ENCODE measurements around the gene NEU1.

The NEU1 gene

GRCh38 chr6:31896856-31897611 is 34.4 kb upstream of the NEU1 start:
- Histone ChIP-seq H3K27ac (peak overlapping the region; percentile 87), H3K9me3 (ENCODE audit: severe bottlenecking) (no peaks in the 10 kb centered on the region), H3K27me3 (ENCODE audit: insufficient read depth, low read depth, severe bottlenecking) (no peaks in the 10 kb centered on the region), H3K36me3 (peaks cover 51% of the 10 kb centered on the region), H3K4me3 (ENCODE audit: low read depth, low read length) (peak overlapping the region; percentile 68)
- no peak for DNase-seq
- TF ChIP-seq CTCF (IDR thresholded peaks at IDR 0.05; ENCODE audit: low read depth, low read length) = no peak

GRCh38 chr6:31896493-31896855 is 33.9 kb upstream of the NEU1 start:
- Histone ChIP-seq H3K27ac (peak overlapping the region; percentile 87), H3K36me3 (peaks cover 56% of the 10 kb centered on the region), H3K27me3 (ENCODE audit: insufficient read depth, low read depth, severe bottlenecking) (no peaks in the 10 kb centered on the region), H3K4me3 (ENCODE audit: low read depth, low read length) (peak overlapping the region; percentile 68), H3K9me3 (ENCODE audit: severe bottlenecking) (no peaks in the 10 kb centered on the region)
- DNase-seq = no peak
- no peak for TF ChIP-seq CTCF (IDR thresholded peaks at IDR 0.05; ENCODE audit: low read depth, low read length)

DNA sequence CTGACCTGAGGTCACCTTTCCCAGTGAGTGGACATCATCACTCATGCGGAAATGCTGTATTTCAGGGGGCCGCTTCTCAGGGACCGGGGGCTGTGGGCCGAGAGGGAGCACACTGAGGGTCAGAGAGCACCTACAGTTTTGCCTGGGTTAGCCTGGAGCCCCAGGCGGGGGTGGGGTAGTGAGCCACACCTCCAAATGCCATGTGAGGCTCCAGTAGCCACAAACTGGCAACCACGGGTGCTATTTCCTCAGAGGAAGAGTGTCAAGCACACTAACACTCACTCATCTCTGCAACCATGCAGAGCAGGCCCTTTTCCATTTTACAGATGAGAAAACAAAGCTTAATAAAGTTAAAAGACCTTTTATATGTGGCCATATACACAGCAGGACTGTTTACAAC is 30.2 kb upstream of the NEU1 start:
- Histone ChIP-seq H3K27me3 (ENCODE audit: insufficient read depth, low read depth, severe bottlenecking) (no peaks in the 10 kb centered on the region), H3K4me3 (ENCODE audit: low read depth, low read length) (no peak overlapping the region), H3K36me3 (peaks cover 86% of the 10 kb centered on the region), H3K27ac (no peak overlapping the region), H3K9me3 (ENCODE audit: severe bottlenecking) (no peaks in the 10 kb centered on the region)
- DNase-seq = no peak
- no peak for TF ChIP-seq CTCF (IDR thresholded peaks at IDR 0.05; ENCODE audit: low read depth, low read length)

GRCh38 chr6:31889331-31889972 is 26.8 kb upstream of the NEU1 start:
- DNase-seq = no peak
- Histone ChIP-seq H3K9me3 (ENCODE audit: severe bottlenecking) (no peaks in the 10 kb centered on the region), H3K27ac (no peak overlapping the region), H3K36me3 (peaks cover 96% of the 10 kb centered on the region), H3K27me3 (ENCODE audit: insufficient read depth, low read depth, severe bottlenecking) (no peaks in the 10 kb centered on the region), H3K4me3 (ENCODE audit: low read depth, low read length) (no peak overlapping the region)
- no peak for TF ChIP-seq CTCF (IDR thresholded peaks at IDR 0.05; ENCODE audit: low read depth, low read length)

- TF ChIP-seq CTCF (IDR thresholded peaks at IDR 0.05; ENCODE audit: low read depth, low read length) = peak; percentile 89
- H3K9me3 ChIP-seq (ENCODE audit: severe bottlenecking) = no peaks in the 10 kb centered on the region
- no peak overlapping the region; the same call in 1 of the 2 replicates for H3K27ac ChIP-seq
- DNase-seq = peak; percentile 69
- peaks cover 96% of the 10 kb centered on the region for H3K36me3 ChIP-seq
- no peak overlapping the region for H3K4me3 ChIP-seq (ENCODE audit: low read depth, low read length)
- H3K27me3 ChIP-seq (ENCODE audit: insufficient read depth, low read depth, severe bottlenecking) = no peaks in the 10 kb centered on the region
Observed at GRCh38 chr6:31888276-31889258, 25.9 kb upstream of the NEU1 start.
